HFFc6 (cell line): ENCODE results near the gene STIM2. TPM values are rescaled to one million over a fixed set of nuclear protein-coding genes. Genes with fewer than 3 reads are reported as not detected.

Experiments used
- DNase-seq: peaks from one replicate; pipeline ENCODE4 v3.0.0-alpha.2; 2018
- H3K27ac Mint-ChIP-seq: 2 replicates; pipeline ENCODE4 v1.8.0; 2020; ENCODE audit warnings: mild to moderate bottlenecking, mixed read lengths
- H3K27me3 Mint-ChIP-seq: 2 replicates; pipeline ENCODE4 v1.8.0; 2021; ENCODE audit warnings: mild to moderate bottlenecking, moderate library complexity, mixed read lengths; ENCODE audit not compliant: insufficient read depth
- H3K36me3 Mint-ChIP-seq: 2 replicates; pipeline ENCODE4 v1.8.0; 2021; ENCODE audit warnings: low read depth, mixed read lengths
- H3K4me1 Mint-ChIP-seq: 2 replicates; pipeline ENCODE4 v1.8.0; 2020; ENCODE audit warnings: low read depth, mixed read lengths
- H3K4me3 Mint-ChIP-seq: 2 replicates; pipeline ENCODE4 v1.8.0; 2020; ENCODE audit warnings: mild to moderate bottlenecking, moderate library complexity, mixed read lengths
- H3K9me3 Mint-ChIP-seq: 2 replicates; pipeline ENCODE4 v1.8.0; 2020; ENCODE audit warnings: mild to moderate bottlenecking, mixed read lengths
- CTCF ChIP-seq: fragments of 200-600 bp; sonication (generic); IDR thresholded peaks from 2 replicates; pipeline ENCODE4 v1.5.0; 2021; ENCODE audit warnings: antibody characterized with exemption, mild to moderate bottlenecking
- total RNA-seq, 6 experiments: library from RNA; stranded (reverse); fragmentation: NEBNext Ultra II Directional; extraction: Animal tissue kit (Norgen Biotek cat#: 25700); gene quantifications; 2 replicates in 1 of 6; 3 replicates in 5 of 6; pipeline ENCODE4 v1.2.3, GENCODE V29; 2021

STIM2 gene
- total RNA-seq, 6 experiments from 2014 or later = 13.7 to 17.1 (median 16.0) TPM

GRCh38 chr4:26887143-26887542 lies 26.5 kb downstream of the STIM2 start:
- Mint-ChIP-seq H3K9me3 (no peaks in the 10 kb centered on the region), H3K36me3 (no peaks in the 10 kb centered on the region), H3K27ac (no peak overlapping the region), H3K4me3 (no peak overlapping the region), H3K27me3 (no peaks in the 10 kb centered on the region; the same call in none of the 2 replicates), H3K4me1 (no peaks in the 10 kb centered on the region)
- no peak for DNase-seq
- no peak for TF ChIP-seq CTCF

- no peak for DNase-seq
- H3K9me3 Mint-ChIP-seq = no peaks in the 10 kb centered on the region
- no peak overlapping the region for H3K4me3 Mint-ChIP-seq
- H3K4me1 Mint-ChIP-seq = no peaks in the 10 kb centered on the region
- H3K27me3 Mint-ChIP-seq = no peaks in the 10 kb centered on the region; the same call in 1 of the 2 replicates
- no peaks in the 10 kb centered on the region for H3K36me3 Mint-ChIP-seq
- H3K27ac Mint-ChIP-seq = no peak overlapping the region
- no peak for TF ChIP-seq CTCF
These were observed 27.2 kb downstream of the STIM2 start for GRCh38 chr4:26887809-26888208.

GRCh38 chr4:26889356-26889755 lies 28.7 kb downstream of the STIM2 start:
- TF ChIP-seq CTCF = no peak
- H3K27ac Mint-ChIP-seq = no peak overlapping the region
- H3K4me3 Mint-ChIP-seq = no peak overlapping the region
- no peaks in the 10 kb centered on the region for H3K4me1 Mint-ChIP-seq
- H3K27me3 Mint-ChIP-seq = no peaks in the 10 kb centered on the region; the same call in 1 of the 2 replicates
- DNase-seq = no peak
- no peaks in the 10 kb centered on the region for H3K36me3 Mint-ChIP-seq
- H3K9me3 Mint-ChIP-seq = no peaks in the 10 kb centered on the region

- Mint-ChIP-seq H3K27me3 (no peaks in the 10 kb centered on the region; the same call in 1 of the 2 replicates), H3K4me1 (peaks cover 4% of the 10 kb centered on the region), H3K27ac (no peak overlapping the region), H3K9me3 (no peaks in the 10 kb centered on the region), H3K4me3 (no peak overlapping the region), H3K36me3 (no peaks in the 10 kb centered on the region)
- no peak for DNase-seq
- no peak for TF ChIP-seq CTCF
These were observed 30.4 kb downstream of the STIM2 start for GRCh38 chr4:26891054-26891453.

- no peaks in the 10 kb centered on the region for H3K9me3 Mint-ChIP-seq
These were observed 31.2 kb downstream of the STIM2 start for GRCh38 chr4:26891867-26892266.

More at GRCh38 chr4:26891867-26892266, 31.2 kb downstream of the STIM2 start:
- H3K4me3 Mint-ChIP-seq = no peak overlapping the region
- DNase-seq = no peak
- no peak overlapping the region for H3K27ac Mint-ChIP-seq
- no peaks in the 10 kb centered on the region for H3K36me3 Mint-ChIP-seq
- no peak for TF ChIP-seq CTCF
- peaks cover 12% of the 10 kb centered on the region for H3K4me1 Mint-ChIP-seq
- no peaks in the 10 kb centered on the region; the same call in 1 of the 2 replicates for H3K27me3 Mint-ChIP-seq
